HG02870 (cell line): ENCODE data around the gene RAD54L2.
"Not testable (repeated sequence)": the region's sequence is repeated elsewhere in the genome, so short reads cannot be mapped to it uniquely, and the experiment has no call there.

Experiments used
- ATAC-seq: cut with Tn5 transposase; IDR thresholded peaks from one replicate; pipeline ENCODE4 v1.9.1; 2021; ENCODE audit warnings: mild to moderate bottlenecking, moderate library complexity; ENCODE audit not compliant: unreplicated experiment

The RAD54L2 gene

GRCh38 chr3:51542596-51542995 lies 4.1 kb downstream of the RAD54L2 start:
- not testable (repeated sequence) for ATAC-seq

GRCh38 chr3:51544011-51544775 lies 5.7 kb downstream of the RAD54L2 start:
- no peak for ATAC-seq

- ATAC-seq: no peak
Observed at GRCh38 chr3:51547274-51547673, 8.8 kb downstream of the RAD54L2 start.

GRCh38 chr3:51549311-51549710 lies 10.8 kb downstream of the RAD54L2 start:
- ATAC-seq: no peak

- no peak for ATAC-seq
Observed at GRCh38 chr3:51550080-51550819, 11.7 kb downstream of the RAD54L2 start.

DNA sequence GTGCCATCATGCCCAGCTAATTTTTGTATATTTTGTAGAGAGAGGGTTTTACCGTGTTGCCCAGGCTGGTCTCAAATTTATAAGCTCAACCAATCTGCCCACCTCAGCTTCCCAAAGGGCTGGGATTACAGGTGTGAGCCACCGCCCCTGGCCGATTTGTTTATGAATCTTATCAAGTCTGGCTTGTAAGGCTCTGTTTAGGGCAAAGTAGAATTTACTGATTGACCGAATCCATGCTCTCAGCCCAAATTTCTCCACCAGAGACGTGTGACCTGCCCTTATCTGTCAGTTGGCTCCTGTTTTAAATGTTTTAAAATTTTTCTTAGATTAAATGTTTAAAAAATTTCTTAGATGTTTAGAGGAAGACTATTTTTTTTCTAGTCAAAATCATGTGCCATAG lies 19.5 kb downstream of the RAD54L2 start:
- ATAC-seq: no peak

DNA sequence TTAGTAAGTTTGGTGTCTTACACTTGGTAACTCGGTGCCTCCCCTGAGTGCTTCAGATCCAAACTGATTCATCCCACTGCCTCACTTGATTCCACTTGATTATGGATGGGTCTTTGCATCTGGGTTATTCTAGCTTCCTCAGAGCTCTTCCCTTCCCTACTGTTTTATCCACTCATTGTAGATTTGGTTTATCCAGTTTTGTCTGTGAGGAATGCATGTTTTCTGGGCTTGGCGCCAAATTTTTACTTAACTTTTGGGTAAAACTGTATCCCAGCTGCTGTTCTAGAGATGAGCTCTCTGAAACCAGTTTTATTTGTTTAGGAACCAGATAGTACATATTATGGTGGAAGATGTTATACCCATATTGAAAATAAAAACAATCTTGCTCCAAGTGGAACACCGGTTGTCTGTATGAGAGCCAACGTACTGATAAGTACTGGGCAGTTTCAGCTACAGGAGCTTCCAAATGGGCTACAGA lies 20.9 kb downstream of the RAD54L2 start:
- no peak for ATAC-seq

DNA sequence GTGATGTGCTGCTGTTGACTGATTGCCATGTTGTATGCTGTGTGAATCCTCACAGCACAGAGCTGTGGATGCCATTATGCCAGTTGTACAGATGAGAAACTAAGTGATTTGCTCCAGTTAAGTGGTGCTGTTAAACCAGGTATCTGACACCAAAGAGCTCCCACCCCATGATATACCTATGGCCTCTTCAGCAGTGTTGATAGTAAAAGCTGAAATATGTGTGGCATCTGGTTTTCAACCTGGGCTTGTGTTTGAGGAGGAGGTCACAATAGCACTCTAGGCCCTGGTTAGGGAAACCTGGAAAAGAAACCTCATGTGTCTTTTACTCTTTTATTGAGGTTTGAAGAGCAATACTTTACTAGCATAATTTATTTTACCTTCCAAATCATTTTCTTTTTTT lies 21.4 kb downstream of the RAD54L2 start:
- no peak for ATAC-seq

DNA sequence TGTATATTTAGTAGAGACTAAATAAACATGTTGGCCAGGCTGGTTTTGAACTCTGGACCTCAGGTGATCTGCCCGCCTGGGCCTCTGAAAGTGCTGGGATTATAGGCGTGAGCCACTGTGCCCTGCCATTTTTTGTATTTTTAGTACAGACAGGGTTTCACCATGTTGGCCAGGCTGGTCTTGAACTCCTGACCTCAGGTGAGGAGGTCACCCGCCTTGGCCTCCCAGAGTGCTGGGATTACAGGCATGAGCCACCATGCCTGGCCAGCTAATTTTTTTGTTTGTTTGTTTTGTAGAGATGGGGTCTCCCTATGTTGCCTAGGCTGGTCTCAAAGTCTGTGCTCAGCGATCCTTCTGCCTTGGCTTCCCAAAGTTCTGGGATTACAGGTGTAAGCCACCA lies 23.9 kb downstream of the RAD54L2 start:
- ATAC-seq: not testable (repeated sequence)

- no peak for ATAC-seq
Observed at GRCh38 chr3:51568036-51568435, 29.5 kb downstream of the RAD54L2 start.

GRCh38 chr3:51568996-51569395 lies 30.5 kb downstream of the RAD54L2 start:
- ATAC-seq: no peak

DNA sequence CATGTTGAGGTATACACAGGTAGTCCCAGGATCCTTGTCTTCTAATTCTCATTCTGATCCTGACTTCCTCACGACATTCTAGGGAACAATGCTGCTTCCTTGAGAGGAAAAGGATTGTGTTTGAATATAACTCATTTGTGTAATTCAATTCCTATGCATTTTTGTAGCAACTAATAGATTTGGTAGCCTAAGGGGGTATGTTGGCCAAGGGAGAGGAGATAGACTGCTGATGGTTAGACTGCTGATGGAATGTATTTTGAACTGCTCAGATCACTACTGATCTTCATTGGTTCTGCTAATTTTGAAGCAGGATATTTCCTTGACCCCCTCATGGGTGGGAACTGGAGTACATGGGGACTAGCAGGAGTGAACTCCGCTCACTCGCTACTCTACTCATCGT lies 39.7 kb downstream of the RAD54L2 start:
- no peak for ATAC-seq

- no peak for ATAC-seq
Observed at GRCh38 chr3:51580418-51580817, 41.9 kb downstream of the RAD54L2 start.

DNA sequence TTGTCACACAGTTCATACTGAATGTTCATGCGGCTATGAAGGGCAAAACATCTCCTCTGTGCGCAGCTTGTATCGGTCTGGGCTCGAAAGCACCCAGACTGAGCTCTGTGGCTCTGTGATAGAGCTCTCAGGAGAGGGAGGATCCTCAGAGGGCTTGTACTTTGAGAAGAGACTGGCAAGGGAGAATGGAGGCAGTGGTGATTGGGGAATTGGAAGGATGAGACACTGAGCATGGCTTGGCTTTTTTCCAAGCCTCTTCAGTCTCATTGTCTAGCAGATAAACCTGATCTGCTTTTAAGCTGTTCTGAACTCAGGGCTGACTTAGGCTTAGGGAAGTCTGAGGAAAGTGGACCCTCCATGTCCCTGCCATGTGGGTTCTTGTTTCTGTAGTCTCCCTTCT lies 43.0 kb downstream of the RAD54L2 start:
- no peak for ATAC-seq

DNA sequence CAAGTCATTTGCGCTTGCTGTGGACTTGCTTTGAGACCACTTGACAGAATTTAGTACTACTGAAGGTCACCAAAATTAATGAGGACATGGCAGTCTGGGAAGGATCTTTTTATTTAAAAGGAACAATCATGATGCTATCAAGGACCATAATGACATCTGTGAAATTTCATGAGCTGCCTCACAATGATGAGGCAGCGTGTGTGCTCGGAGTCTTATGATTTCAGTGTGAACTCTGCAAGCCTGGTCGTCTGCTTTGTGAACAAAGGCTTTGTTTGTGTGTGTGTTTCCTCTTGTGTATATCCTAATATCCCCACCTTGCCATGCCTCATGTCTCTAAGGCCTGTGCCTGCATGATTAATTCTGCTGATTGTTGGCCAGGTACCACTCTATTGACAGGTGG lies 46.7 kb downstream of the RAD54L2 start:
- no peak for ATAC-seq

DNA sequence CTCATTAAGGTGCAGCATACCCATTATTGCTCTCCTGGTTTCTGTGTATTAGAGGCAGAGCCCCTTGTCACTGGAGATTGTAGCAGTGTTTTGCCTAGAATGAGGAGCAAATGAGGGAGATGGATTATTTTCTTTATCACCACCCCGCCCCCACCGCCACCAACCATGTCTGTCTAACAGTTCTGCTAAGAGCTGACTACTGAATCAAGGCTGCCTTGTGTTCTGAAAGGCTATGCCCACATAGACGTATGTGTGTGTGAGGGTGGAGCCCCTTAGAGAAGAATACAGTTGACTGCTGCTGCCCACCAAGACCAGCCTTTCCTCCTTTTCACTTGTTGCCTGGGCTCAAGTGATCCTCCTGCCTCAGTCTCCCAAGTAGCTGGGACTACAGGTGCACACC lies 47.4 kb downstream of the RAD54L2 start:
- ATAC-seq: no peak
